Esophagus muscularis mucosa (tissue), 3 donors: ENCODE measurements around the gene TM4SF20.

Source experiments
- POLR2A ChIP-seq: fragments of 450-650 bp; IDR thresholded peaks from one replicate; pipeline ENCODE4 v1.6.1; 2017; ENCODE audit warnings: antibody characterized with exemption, moderate library complexity, mild to moderate bottlenecking, low read depth
- POLR2AphosphoS5 ChIP-seq, 2 donors: sonication (generic); formaldehyde crosslinking; IDR thresholded peaks; one replicate each; pipeline ENCODE4 v1.6.1; 2017; ENCODE audit warnings: antibody characterized with exemption in 2 of 2
- TF ChIP-seq, protein P1 (sequence below), 3 experiments: fragments of 200-600 bp in 2 of 3; fragments of 450-650 bp in 1 of 3; sonication (generic) in 2 of 3; IDR thresholded peaks; one replicate each; pipeline ENCODE4 v1.5.1; 2017 to 2019; ENCODE audit warnings: antibody characterized with exemption in 3 of 3, mild to moderate bottlenecking in 2 of 3, moderate library complexity in 1 of 3

DNA sequence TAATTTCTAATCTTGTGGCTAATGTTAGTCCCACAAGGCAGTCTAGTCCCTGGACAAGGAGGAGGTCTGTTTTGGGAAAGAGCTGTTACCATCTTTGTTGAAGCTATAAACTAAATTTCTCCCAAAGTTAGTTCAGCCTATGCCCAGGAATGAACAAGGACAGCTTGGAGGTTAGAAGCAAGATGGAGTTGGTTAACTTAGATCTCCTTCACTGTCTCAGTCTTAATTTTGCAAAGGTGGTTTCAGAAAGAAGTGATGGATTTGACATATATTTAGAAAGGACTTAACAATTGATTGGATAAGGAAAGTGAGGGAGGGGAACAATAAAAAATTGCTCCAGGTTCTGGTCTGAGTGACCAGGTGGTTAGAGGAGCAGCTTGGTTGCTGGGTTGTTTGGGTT, 23.2 kb upstream of the TM4SF20 start:
- TF ChIP-seq, protein P1, sequence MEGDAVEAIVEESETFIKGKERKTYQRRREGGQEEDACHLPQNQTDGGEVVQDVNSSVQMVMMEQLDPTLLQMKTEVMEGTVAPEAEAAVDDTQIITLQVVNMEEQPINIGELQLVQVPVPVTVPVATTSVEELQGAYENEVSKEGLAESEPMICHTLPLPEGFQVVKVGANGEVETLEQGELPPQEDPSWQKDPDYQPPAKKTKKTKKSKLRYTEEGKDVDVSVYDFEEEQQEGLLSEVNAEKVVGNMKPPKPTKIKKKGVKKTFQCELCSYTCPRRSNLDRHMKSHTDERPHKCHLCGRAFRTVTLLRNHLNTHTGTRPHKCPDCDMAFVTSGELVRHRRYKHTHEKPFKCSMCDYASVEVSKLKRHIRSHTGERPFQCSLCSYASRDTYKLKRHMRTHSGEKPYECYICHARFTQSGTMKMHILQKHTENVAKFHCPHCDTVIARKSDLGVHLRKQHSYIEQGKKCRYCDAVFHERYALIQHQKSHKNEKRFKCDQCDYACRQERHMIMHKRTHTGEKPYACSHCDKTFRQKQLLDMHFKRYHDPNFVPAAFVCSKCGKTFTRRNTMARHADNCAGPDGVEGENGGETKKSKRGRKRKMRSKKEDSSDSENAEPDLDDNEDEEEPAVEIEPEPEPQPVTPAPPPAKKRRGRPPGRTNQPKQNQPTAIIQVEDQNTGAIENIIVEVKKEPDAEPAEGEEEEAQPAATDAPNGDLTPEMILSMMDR (IDR thresholded peaks at IDR 0.05), result no peak
- TF ChIP-seq POLR2AphosphoS5 (IDR thresholded peaks at IDR 0.05) (no peak), POLR2A (no peak)
